H9 (cell line): ENCODE data around the gene ANKFY1. TPM values are rescaled to one million over a fixed set of nuclear protein-coding genes. Genes with fewer than 3 reads are reported as not detected.
A peak's percentile ranks its signal among the peaks of the same experiment; 100 is the strongest.

Experiments
- DNase-seq: peaks from one replicate; pipeline ENCODE4 v3.0.0-alpha.2; 2017
- H2AFZ ChIP-seq: one replicate; pipeline ENCODE4 v1.6.1; 2013; ENCODE audit warnings: mild to moderate bottlenecking, low read length, control low read depth, moderate library complexity
- H2AK5ac ChIP-seq: 2 replicates; pipeline ENCODE4 v1.6.1; 2013; ENCODE audit warnings: low read length, control low read depth, mixed read lengths; ENCODE audit not compliant: insufficient read length
- H2BK120ac ChIP-seq: one replicate; pipeline ENCODE4 v1.6.1; 2013; ENCODE audit warnings: low read depth, mild to moderate bottlenecking, low read length, control low read depth, inconsistent platforms; ENCODE audit not compliant: poor library complexity, severe bottlenecking
- H2BK12ac ChIP-seq: 2 replicates; pipeline ENCODE4 v1.6.1; 2013; ENCODE audit warnings: low read length, control low read depth, mixed read lengths, low read depth; ENCODE audit not compliant: insufficient read length
- H2BK15ac ChIP-seq: 2 replicates; pipeline ENCODE4 v1.6.1; 2013; ENCODE audit warnings: low read depth, low read length, control low read depth
- H2BK20ac ChIP-seq: one replicate; pipeline ENCODE4 v1.6.1; 2013; ENCODE audit warnings: low read depth, mild to moderate bottlenecking, low read length, control low read depth, inconsistent platforms; ENCODE audit not compliant: poor library complexity, severe bottlenecking
- H2BK5ac ChIP-seq: 2 replicates; pipeline ENCODE4 v1.6.1; 2013; ENCODE audit warnings: low read length, control low read depth, mixed read lengths; ENCODE audit not compliant: insufficient read length
- H3K14ac ChIP-seq: 2 replicates; pipeline ENCODE4 v1.6.1; 2013; ENCODE audit warnings: low read length, control low read depth; ENCODE audit not compliant: insufficient read depth
- H3K18ac ChIP-seq: 2 replicates; pipeline ENCODE4 v1.6.1; 2013; ENCODE audit warnings: low read depth, mild to moderate bottlenecking, mixed read lengths, low read length, control low read depth; ENCODE audit not compliant: insufficient read length
- H3K23ac ChIP-seq: 2 replicates; pipeline ENCODE4 v1.6.1; 2013; ENCODE audit warnings: low read length, control low read depth, mixed read lengths, low read depth; ENCODE audit not compliant: insufficient read length
- H3K23me2 ChIP-seq: 2 replicates; pipeline ENCODE4 v1.6.1; 2013; ENCODE audit warnings: low read depth, mild to moderate bottlenecking, mixed read lengths, low read length, control low read depth; ENCODE audit not compliant: insufficient read length, poor library complexity, severe bottlenecking
- H3K27ac ChIP-seq: 2 replicates; pipeline ENCODE4 v1.5.1; 2013; ENCODE audit warnings: low read length, control low read depth, mixed read lengths, low read depth; ENCODE audit not compliant: insufficient read length
- H3K27me3 ChIP-seq: 2 replicates; pipeline ENCODE4 v1.6.1; 2013; ENCODE audit warnings: low read length, control low read depth, inconsistent platforms; ENCODE audit not compliant: insufficient read depth
- H3K4ac ChIP-seq: 2 replicates; pipeline ENCODE4 v1.6.1; 2013; ENCODE audit warnings: low read depth, mild to moderate bottlenecking, control low read depth, inconsistent platforms, low read length, moderate library complexity
- H3K4me1 ChIP-seq: 2 replicates; pipeline ENCODE4 v1.6.1; 2013; ENCODE audit warnings: low read length, control low read depth, inconsistent platforms; ENCODE audit not compliant: insufficient read depth
- H3K4me2 ChIP-seq: 2 replicates; pipeline ENCODE4 v1.6.1; 2013; ENCODE audit warnings: low read length, control low read depth, mixed read lengths; ENCODE audit not compliant: insufficient read length, insufficient read depth
- H3K56ac ChIP-seq: 2 replicates; pipeline ENCODE4 v1.6.1; 2013; ENCODE audit warnings: low read depth, mild to moderate bottlenecking, mixed read lengths, low read length, control low read depth; ENCODE audit not compliant: insufficient read length
- H3K79me1 ChIP-seq: 2 replicates; pipeline ENCODE4 v1.6.1; 2013; ENCODE audit warnings: low read depth, mild to moderate bottlenecking, moderate library complexity, low read length, control low read depth, inconsistent platforms; ENCODE audit not compliant: insufficient read depth, poor library complexity, severe bottlenecking
- H3K79me2 ChIP-seq: 2 replicates; pipeline ENCODE4 v1.6.1; 2013; ENCODE audit warnings: low read length, control low read depth, inconsistent platforms; ENCODE audit not compliant: insufficient read depth
- H3K9ac ChIP-seq: 2 replicates; pipeline ENCODE4 v1.6.1; 2013; ENCODE audit warnings: low read length, control low read depth, mixed read lengths; ENCODE audit not compliant: insufficient read length; ENCODE audit errors: extremely low read depth
- H3K9me3 ChIP-seq: one replicate; pipeline ENCODE4 v1.6.1; 2013; ENCODE audit warnings: low read depth, low read length, inconsistent platforms; ENCODE audit not compliant: control insufficient read depth
- H3T11ph ChIP-seq: one replicate; pipeline ENCODE4 v1.6.1; 2013; ENCODE audit warnings: mild to moderate bottlenecking, low read length, control low read depth, inconsistent platforms
- H4K20me1 ChIP-seq: one replicate; pipeline ENCODE4 v1.6.1; 2013; ENCODE audit not compliant: control insufficient read depth, insufficient read length, insufficient read depth
- H4K5ac ChIP-seq: 2 replicates; pipeline ENCODE4 v1.6.1; 2013; ENCODE audit warnings: low read depth, mild to moderate bottlenecking, mixed read lengths, low read length, control low read depth; ENCODE audit not compliant: insufficient read length
- H4K8ac ChIP-seq: replicated peaks from 2 replicates; pipeline ENCODE4 v1.6.1; 2013; ENCODE audit warnings: low read length, control low read depth, mixed read lengths, low read depth; ENCODE audit not compliant: insufficient read length
- H4K91ac ChIP-seq: 2 replicates; pipeline ENCODE4 v1.6.1; 2013; ENCODE audit warnings: low read depth, mild to moderate bottlenecking, moderate library complexity, mixed read lengths, low read length, control low read depth; ENCODE audit not compliant: insufficient read length
- H3K27ac Mint-ChIP-seq, 3 experiments: 2 replicates in 2 of 3; 3 replicates in 1 of 3; pipeline ENCODE4 v1.8.0; 2020 to 2021; ENCODE audit warnings: mixed read lengths in 3 of 3, mild to moderate bottlenecking in 1 of 3, moderate library complexity in 1 of 3
- H3K27me3 Mint-ChIP-seq: 2 replicates; pipeline ENCODE4 v1.8.0; 2021; ENCODE audit warnings: low read depth, mild to moderate bottlenecking, moderate library complexity, mixed read lengths
- H3K36me3 Mint-ChIP-seq, 3 experiments: 2 replicates in 2 of 3; 3 replicates in 1 of 3; pipeline ENCODE4 v1.8.0; 2020 to 2021; ENCODE audit warnings: low read depth in 3 of 3, mixed read lengths in 3 of 3; ENCODE audit not compliant: insufficient read depth in 1 of 3
- H3K4me1 Mint-ChIP-seq, 2 experiments: 2 replicates each; pipeline ENCODE4 v1.8.0; 2020; ENCODE audit warnings: mixed read lengths in 2 of 2
- H3K4me3 Mint-ChIP-seq, 2 experiments: 2 replicates in 1 of 2; 3 replicates in 1 of 2; pipeline ENCODE4 v1.8.0; 2020 to 2021; ENCODE audit warnings: mild to moderate bottlenecking in 2 of 2, mixed read lengths in 2 of 2, moderate library complexity in 1 of 2
- H3K9me3 Mint-ChIP-seq, 2 experiments: 2 replicates in 1 of 2; 3 replicates in 1 of 2; pipeline ENCODE4 v1.8.0; 2020; ENCODE audit warnings: mild to moderate bottlenecking in 2 of 2, mixed read lengths in 2 of 2, moderate library complexity in 1 of 2
- WGBS: extraction: QIAGEN DNeasy Blood & Tissue Kit; methylation state at CpG from one replicate; pipeline ENCODE4 v1.1.7; 2013; ENCODE audit warnings: missing lambda C conversion rate, low lambda C conversion rate, mixed read lengths; ENCODE audit not compliant: insufficient read length; ENCODE audit errors: extremely low coverage; 5-methylcytosine and 5-hydroxymethylcytosine counted together
- total RNA-seq: library from RNA; stranded (reverse); gene quantifications from 2 replicates; pipeline ENCODE4 v1.2.1, GENCODE V29; 2021
- TF ChIP-seq, protein P1 (sequence below): fragments of 200-600 bp; sonication (generic); conservative IDR thresholded peaks from 3 replicates; pipeline ENCODE4 v1.8.0; 2021; ENCODE audit warnings: antibody characterized with exemption, mild to moderate bottlenecking

The ANKFY1 gene
- total RNA-seq, 1 experiment from 2014 or later, result 51.9 TPM

DNA sequence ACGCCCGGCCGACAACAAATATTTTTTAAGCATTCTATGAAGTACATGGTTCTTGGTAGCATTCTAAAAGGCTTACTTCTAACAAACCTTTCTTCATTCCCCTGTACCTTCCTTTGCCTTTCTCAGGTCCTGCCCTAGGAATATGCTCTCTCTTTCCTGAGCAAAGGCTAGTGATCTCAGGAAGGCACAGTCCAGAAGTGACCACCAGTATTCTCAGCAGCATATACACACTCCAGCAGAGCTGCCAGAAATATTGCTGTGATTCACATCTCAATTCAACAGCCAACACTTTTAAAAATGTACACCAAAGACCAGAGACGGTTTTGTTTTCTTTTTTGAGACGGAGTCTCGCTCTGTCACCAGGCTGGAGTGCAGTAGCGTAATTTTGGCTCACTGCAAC is 41.4 kb upstream of the ANKFY1 start:
- peaks cover 9% of the 10 kb centered on the region; the same call in 1 of the 2 replicates for H3K4me1 ChIP-seq
- H3K27me3 ChIP-seq, result no peaks in the 10 kb centered on the region
- H3K4me3 Mint-ChIP-seq, result no peak overlapping the region
- no peaks in the 10 kb centered on the region for H4K20me1 ChIP-seq
- H2BK120ac ChIP-seq, result no peak overlapping the region
- H4K8ac ChIP-seq, result no peak overlapping the region
- peaks cover 2% of the 10 kb centered on the region in 2 experiments; a peak in 3 of 5 replicates for H3K9me3 Mint-ChIP-seq
- no peaks in the 10 kb centered on the region for H3K23me2 ChIP-seq
- H3K4me1 Mint-ChIP-seq, result peaks cover 43 to 47% of the 10 kb centered on the region in 2 experiments
- H3K27me3 Mint-ChIP-seq, result no peaks in the 10 kb centered on the region
- H4K91ac ChIP-seq, result no peak overlapping the region
- H3K14ac ChIP-seq, result no peak overlapping the region
- H2AFZ ChIP-seq, result no peak overlapping the region
- H2BK15ac ChIP-seq, result no peak overlapping the region
- H3T11ph ChIP-seq, result no peak overlapping the region
- peaks cover 6% of the 10 kb centered on the region for H3K79me1 ChIP-seq
- no peaks in the 10 kb centered on the region for H3K9me3 ChIP-seq
- no peak overlapping the region for H3K18ac ChIP-seq
- peaks cover 25% of the 10 kb centered on the region; the same call in 1 of the 2 replicates for H3K79me2 ChIP-seq
- no peak overlapping the region for H3K56ac ChIP-seq
- H3K4ac ChIP-seq, result no peak overlapping the region
- no peak overlapping the region for H2AK5ac ChIP-seq
- H3K4me2 ChIP-seq, result no peak overlapping the region
- peak overlapping the region; percentile 28 to 96 (median 81); a peak in 5 of 7 replicates for H3K27ac Mint-ChIP-seq
- H3K36me3 Mint-ChIP-seq, result peaks cover 31 to 63% (median 52%) of the 10 kb centered on the region in 3 experiments; a peak in 6 of 7 replicates
- H3K23ac ChIP-seq, result no peak overlapping the region
- DNase-seq, result no peak
- H2BK20ac ChIP-seq, result no peak overlapping the region
- TF ChIP-seq, protein P1, sequence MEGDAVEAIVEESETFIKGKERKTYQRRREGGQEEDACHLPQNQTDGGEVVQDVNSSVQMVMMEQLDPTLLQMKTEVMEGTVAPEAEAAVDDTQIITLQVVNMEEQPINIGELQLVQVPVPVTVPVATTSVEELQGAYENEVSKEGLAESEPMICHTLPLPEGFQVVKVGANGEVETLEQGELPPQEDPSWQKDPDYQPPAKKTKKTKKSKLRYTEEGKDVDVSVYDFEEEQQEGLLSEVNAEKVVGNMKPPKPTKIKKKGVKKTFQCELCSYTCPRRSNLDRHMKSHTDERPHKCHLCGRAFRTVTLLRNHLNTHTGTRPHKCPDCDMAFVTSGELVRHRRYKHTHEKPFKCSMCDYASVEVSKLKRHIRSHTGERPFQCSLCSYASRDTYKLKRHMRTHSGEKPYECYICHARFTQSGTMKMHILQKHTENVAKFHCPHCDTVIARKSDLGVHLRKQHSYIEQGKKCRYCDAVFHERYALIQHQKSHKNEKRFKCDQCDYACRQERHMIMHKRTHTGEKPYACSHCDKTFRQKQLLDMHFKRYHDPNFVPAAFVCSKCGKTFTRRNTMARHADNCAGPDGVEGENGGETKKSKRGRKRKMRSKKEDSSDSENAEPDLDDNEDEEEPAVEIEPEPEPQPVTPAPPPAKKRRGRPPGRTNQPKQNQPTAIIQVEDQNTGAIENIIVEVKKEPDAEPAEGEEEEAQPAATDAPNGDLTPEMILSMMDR, result no peak
- WGBS, result no CpG with 5 or more reads among the region's 7 CpGs
- H2BK12ac ChIP-seq, result no peak overlapping the region
- no peak overlapping the region for H3K9ac ChIP-seq
- H2BK5ac ChIP-seq, result no peak overlapping the region
- H4K5ac ChIP-seq, result no peak overlapping the region
- H3K27ac ChIP-seq, result peak overlapping the region; percentile 65
